ACHN (cell line): ENCODE results near the gene HHIP.

Source experiments
- DNase-seq: peaks from one replicate; pipeline ENCODE4 v3.0.0-alpha.2; 2015
- in situ Hi-C: cut with HindIII; loops from 2 replicates; pipeline ENCODE4 v1.10.0; 2017; ENCODE audit warnings: low sequenced_read_pairs, low pct_ligation_motif_present, low pct_unique_long_range_greater_than_20kb

Gene HHIP

GRCh38 chr4:144650311-144651005 lies 4.5 kb downstream of the HHIP start:
- DNase-seq, result no peak
- in situ Hi-C loops, result no loop called here

DNA sequence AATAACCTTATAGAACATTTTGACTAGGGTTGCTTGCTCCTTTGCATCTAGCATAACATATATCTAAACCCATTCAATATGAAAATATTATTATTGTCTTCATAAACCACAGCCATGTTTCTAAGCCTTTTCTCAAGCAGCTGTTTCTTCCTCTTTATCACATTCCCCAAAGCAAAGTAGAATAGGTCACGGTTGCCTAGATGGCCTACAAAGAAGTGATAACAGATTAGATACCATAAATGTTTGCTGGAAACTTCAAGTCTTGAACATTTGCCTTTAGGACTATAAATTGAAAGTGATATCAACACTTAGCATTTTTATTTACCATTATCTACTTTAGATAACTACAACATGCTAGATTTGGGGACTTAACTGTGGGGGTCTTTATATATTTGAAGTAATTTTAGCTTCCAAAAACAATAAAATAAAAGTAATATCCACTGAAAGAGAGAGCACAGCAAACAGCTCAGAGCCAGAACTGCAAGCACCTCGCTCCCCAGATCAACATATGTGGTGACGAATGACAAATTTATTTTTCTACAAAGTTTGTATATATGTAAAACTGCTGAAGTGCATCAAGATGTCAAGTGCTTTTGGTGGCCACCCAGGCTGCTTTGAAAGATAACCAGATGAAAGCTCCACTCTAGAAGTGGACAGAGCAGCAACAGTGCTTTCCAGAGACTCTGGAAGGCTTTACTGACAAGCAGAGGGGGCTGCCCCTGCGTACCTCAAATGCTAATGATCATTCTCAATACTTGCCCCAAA lies 8.0 kb downstream of the HHIP start:
- in situ Hi-C loops, result no loop called here
- no peak for DNase-seq

GRCh38 chr4:144655491-144655890 lies 9.5 kb downstream of the HHIP start:
- in situ Hi-C loops, result no loop called here
- DNase-seq, result no peak

- in situ Hi-C loops, result no loop called here
Observed at GRCh38 chr4:144656850-144657249, 10.9 kb downstream of the HHIP start.

DNA sequence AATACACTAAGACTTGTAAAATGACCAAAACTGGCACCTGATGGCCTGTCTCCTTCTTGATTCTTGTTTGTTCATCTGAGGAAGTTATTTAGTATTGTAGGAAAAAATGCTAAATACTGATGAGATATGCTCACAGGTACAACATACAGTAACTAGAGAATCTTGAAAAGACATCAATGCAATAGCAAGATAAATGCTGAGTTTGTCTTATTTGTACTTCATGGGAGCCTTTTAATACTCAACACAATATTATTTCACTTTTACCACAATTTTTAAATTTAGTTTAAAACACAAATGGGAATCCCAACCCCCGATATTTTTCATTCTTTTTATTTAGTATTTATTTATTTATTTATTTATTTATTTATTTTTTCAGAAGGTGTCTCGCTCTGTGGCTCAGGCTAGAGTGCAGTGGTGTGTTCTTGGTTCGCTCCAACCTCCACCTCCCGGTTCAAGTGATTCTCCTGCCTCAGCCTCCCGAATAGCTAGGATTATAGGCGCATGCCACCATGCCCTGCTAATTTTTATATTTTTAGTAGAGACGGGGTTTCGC lies 12.1 kb downstream of the HHIP start:
- in situ Hi-C loops, result no loop called here
- no peak for DNase-seq

More at GRCh38 chr4:144656850-144657249, 10.9 kb downstream of the HHIP start:
- DNase-seq, result no peak

DNA sequence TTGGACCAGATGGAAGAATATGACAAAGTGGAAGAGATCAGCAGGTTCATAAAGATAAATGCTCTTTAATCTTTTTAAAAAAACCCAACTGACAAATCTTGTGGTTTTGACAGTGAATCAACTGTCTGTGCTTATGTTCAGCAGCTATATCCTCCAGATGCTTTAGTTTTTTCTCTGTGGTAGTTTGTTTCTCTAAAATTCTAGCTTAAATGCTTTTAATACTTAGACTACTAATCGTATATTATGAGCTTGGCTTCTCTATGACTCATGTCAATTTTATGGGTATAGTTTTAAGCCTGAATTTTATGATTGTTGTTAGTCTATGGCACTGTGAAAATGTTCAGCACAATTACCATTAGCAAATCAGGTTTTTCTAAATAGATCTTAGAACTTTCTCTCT lies 12.9 kb downstream of the HHIP start:
- DNase-seq, result no peak

DNA sequence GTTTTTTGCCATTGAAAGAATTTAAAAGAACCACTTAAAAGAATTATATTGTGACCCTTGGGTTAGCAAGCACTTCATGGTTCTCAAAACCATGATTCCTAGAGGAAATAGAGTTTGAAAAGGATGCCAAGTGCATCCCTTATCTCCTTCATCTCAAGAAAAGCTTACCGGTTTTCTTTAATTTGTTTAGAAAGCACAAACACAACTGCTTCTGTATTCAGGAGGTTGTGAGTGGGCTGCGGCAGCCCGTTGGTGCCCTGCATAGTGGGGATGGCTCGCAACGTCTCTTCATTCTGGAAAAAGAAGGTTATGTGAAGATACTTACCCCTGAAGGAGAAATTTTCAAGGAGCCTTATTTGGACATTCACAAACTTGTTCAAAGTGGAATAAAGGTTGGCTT lies 13.5 kb downstream of the HHIP start:
- DNase-seq, result no peak
- in situ Hi-C loops, result no loop called here

More for the DNA sequence above, 12.9 kb downstream of the HHIP start:
- in situ Hi-C loops, result no loop called here

DNA sequence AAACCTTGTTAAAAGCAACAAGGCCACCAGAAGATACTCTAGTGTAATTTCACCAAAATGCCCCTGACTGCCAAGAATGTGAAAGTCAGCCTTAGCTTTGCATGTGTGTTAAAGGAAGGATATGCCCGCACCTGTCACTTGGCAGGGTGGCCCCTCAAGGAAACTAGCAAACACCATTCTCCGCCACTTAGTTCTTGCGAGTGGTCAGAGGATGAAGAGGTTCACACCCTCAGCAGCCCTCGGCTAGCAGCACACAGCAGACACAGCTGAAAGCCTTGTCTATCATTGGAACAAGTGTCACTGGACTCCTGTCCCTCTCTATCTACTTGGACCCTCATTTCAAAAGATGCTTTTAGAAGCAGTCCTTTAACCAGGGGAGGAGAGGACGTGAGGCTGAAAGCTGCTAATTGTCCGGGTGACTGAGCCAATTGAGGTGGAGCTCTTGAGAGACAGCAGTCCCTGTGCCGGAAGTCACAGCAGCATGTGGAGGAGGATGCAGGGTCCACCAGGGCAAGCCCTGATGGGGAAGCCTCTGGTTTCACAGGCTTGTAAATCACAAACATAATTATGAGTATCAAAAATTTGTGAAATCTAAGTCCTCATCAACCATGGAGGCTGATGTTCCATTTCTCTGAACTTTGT lies 18.0 kb downstream of the HHIP start:
- no peak for DNase-seq
- in situ Hi-C loops, result no loop called here

DNA sequence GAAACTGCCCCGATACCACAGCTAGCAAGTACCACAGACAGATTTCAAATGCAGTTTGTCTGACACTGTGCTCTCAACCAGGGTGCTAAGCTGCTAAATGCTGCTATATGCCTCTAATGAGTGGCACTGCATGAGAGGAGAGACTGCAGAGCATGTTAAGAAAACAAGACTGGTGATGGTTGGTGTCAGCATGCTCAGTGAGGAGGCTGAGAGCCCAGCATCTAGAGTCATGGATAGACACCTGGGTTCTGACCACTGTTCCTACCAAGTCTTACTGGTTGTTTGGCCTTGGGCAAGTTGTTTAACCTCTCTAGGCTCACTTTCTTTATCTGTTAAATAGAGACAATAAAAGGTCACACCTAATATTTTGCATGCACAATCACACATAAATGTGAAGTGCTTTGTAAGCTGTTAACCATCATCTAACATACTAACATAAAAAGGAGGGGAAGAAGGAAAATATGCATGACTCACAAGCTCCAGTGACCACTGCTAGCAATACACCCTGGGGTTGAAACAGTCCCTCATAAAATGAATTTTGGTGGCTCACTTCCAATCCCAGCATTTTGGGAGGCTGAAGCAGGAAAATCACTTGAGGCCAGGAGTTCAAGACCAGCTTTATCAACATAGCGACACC lies 20.7 kb downstream of the HHIP start:
- in situ Hi-C loops, result no loop called here
- peak; percentile 18 for DNase-seq

- in situ Hi-C loops, result no loop called here
- DNase-seq, result peak; percentile 31
Observed at GRCh38 chr4:144667500-144667899, 21.5 kb downstream of the HHIP start.

DNA sequence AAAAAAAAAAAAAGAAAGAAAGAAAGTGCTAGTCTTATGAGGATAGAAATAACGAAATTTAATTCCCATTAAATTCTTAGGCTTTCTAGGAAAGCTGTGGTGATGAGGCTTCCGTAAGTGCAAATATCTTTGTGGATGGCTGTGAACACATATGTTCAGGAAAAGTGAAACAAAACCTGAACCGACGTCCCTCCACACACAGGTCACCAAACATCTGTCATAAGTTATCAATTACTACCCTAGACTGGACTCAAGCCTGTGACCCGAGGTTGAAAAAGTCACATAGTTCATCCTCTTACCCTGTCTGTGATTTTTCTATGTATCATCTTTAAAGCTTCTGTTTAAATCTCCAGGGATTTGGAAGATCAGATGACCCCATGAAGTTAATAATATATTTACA lies 24.8 kb downstream of the HHIP start:
- no peak for DNase-seq
- in situ Hi-C loops, result no loop called here

GRCh38 chr4:144674711-144675110 lies 28.8 kb downstream of the HHIP start:
- no peak for DNase-seq
- in situ Hi-C loops, result no loop called here

DNA sequence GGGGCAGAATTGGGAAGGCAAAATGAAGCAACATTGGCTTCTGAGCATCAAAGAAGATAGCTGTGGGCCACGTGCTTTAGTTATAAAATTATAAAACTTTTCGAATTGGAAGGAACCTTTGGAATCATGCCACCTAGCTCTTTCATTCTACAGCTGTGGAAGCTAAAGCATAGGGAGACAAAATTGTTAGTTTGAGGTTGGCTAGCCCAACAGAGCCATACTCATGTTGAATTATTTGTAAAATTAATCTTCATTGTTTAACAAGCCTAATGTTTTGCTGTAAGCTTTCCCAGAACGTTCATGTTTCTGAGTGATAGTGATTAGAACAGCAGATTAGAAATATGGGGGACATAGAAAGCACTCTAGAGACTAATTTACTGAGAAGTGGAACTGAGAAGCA lies 35.9 kb downstream of the HHIP start:
- in situ Hi-C loops, result no loop called here
- no peak for DNase-seq

DNA sequence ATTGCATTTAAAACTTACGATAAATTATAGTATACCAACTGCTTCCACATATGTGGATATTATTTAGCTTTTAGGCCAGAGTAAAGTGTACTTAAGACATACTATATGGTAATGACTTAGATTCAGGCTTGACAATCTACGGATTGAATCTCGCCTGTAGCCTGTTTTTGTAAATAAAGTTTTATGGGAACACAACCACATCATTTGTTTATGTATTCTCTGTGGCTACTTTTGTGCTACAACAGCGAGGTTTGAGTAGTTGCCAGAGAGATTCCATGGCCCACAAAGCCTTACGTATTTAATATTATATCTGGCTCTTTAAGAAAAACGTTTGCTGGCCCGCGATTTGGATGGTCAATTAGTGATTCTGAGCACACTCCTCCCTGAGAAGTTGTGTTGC lies 37.6 kb downstream of the HHIP start:
- in situ Hi-C loops, result no loop called here

DNA sequence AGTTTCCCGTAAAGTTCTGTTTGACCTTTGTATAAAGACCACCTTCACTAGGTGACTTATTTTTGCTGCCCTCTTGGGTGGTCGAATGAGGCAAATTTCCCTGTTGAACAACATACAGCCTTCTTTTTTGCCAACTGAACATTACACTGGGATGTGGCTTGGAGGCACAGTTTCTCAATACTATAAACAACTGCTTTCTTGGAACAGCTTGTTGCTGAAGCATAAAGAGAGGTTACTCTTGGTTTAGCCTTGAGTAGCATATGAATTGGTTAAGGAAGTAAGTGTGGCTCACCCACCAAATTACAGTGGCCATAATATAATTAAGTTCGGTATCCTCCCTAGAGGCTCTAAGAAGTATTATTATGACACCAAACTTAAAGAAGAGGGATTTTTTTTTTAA lies 40.0 kb downstream of the HHIP start:
- in situ Hi-C loops, result no loop called here
- DNase-seq, result no peak

More for the DNA sequence above, 37.6 kb downstream of the HHIP start:
- DNase-seq, result no peak

DNA sequence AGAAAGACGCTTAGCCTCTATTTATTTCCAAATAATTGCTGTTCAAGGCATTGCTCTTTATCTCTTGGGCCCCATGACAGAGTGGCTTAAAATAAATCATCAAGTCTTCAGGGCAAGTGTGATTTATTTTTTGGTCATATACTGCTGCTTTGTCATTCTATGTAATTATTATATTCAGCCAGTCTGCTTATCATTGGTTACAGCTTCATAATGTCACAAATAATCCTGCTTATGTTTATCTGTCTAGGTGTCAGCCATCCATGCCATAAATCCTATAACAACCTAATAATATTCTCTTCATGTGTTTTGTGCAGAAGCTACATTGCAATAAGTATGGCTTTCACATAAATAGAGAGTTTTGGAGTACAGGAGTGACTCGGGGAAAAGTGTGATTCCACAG lies 41.0 kb downstream of the HHIP start:
- DNase-seq, result no peak
- in situ Hi-C loops, result no loop called here

DNA sequence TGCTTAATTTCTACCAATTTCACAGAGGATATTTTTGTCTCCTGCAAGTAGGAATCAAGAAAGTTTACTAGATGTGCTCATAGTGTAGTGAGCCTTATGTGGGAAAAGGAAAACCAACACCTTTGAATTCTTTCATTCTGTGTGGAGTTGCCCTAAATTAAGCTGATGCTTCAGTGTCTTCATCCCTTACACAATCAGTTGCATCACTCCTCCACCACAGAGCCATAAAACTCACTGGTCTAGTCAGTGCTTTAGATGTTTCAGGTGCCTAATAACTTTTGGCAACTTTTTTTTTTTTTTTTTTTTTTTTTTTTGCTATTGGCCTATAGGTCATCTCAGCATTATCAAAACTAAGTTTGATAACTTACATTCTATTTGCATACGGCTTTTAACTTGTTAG lies 41.5 kb downstream of the HHIP start:
- no peak for DNase-seq
- in situ Hi-C loops, result no loop called here

DNA sequence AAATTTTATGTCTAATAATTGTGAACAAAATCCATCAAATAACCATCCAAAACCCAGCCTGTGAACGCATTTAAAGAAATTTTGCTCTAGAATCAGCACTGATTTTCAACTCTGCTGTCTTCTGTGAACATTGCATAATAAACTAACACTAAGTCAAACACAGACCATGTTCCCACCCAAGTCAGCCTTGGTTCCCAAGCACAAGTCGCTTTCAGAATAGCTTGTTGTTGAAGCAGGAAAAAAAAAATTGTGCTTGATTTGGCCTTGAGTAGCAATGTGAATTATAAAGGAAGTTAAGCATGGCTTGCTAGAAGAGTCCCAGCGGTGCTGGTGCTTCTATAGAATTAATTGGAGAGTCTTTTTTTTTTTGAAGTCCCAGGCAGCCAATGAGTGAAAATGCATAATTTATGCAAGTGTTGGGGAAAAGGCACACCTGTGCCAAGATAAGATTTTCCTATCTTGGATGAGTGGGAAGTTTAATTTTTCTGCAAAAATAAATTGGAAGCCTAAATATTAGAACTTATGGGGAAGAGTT lies 42.1 kb downstream of the HHIP start:
- in situ Hi-C loops, result no loop called here
- no peak for DNase-seq

DNA sequence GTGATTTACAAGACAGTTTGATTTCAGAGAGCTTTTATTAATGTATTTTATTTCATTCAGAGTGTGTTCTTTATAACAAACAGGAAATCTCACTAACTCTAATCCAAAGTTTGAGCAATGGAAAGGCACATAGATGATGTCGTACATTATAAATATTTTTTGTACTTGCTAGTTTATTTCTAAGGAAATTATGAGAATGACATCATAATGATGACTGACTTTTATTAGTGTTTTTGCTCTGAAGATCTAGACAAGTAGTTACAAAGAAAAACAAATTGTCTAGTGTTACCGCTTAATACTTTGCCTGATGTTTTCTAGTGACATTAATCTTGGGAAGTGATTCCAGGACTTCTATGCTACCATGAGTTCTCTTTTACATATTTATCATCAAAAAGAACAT lies 43.2 kb downstream of the HHIP start:
- in situ Hi-C loops, result no loop called here
- DNase-seq, result no peak
